ENCODE results near the gene CARTPT.

GRCh38 chr5:71770381-71770780 is 51.3 kb downstream of the CARTPT start:
- TF ChIP-seq CTCF (conservative IDR thresholded peaks at IDR 0.05) (no peak), ZFX (IDR thresholded peaks at IDR 0.05) (no peak)

Data from C4-2B (cell line).